WERI-Rb-1 (cell line): ENCODE results near the gene MMS22L.

Source experiments
- DNase-seq: peaks from one replicate; pipeline ENCODE4 v3.0.0-alpha.2; 2020
- H3K27ac ChIP-seq: fragments of 250-450 bp; sonication (Bioruptor Pico); 2 replicates; pipeline ENCODE4 v1.5.1; 2020; ENCODE audit warnings: mild to moderate bottlenecking, moderate library complexity
- H3K27me3 ChIP-seq: fragments of 250-450 bp; sonication (Bioruptor Pico); 2 replicates; pipeline ENCODE4 v1.5.1; 2021; ENCODE audit warnings: mild to moderate bottlenecking, low read depth, moderate library complexity; ENCODE audit not compliant: insufficient read depth, severe bottlenecking
- H3K36me3 ChIP-seq: fragments of 250-450 bp; sonication (Bioruptor Pico); 2 replicates; pipeline ENCODE4 v1.5.1; 2020; ENCODE audit warnings: mild to moderate bottlenecking, moderate library complexity
- H3K4me3 ChIP-seq: 2 replicates; pipeline ENCODE4 v1.5.1; 2011; ENCODE audit warnings: low read depth, mild to moderate bottlenecking, control low read depth, low read length
- H3K9me3 ChIP-seq: fragments of 250-450 bp; sonication (Bioruptor Pico); 2 replicates; pipeline ENCODE4 v1.5.1; 2021; ENCODE audit warnings: mild to moderate bottlenecking, moderate library complexity; ENCODE audit not compliant: severe bottlenecking
- CTCF ChIP-seq: IDR thresholded peaks from 2 replicates; pipeline ENCODE4 v1.5.1; 2011; ENCODE audit warnings: low read depth, mild to moderate bottlenecking, control low read depth, inconsistent platforms, low read length

MMS22L gene

GRCh38 chr6:97123112-97123511, 159.9 kb downstream of the MMS22L start:
- no peaks in the 10 kb centered on the region for H3K9me3 ChIP-seq
- no peak for DNase-seq
- no peaks in the 10 kb centered on the region for H3K36me3 ChIP-seq
- H3K4me3 ChIP-seq, result no peak overlapping the region
- H3K27ac ChIP-seq, result no peak overlapping the region
- TF ChIP-seq CTCF, result no peak
- H3K27me3 ChIP-seq, result no peaks in the 10 kb centered on the region

GRCh38 chr6:97120511-97120910, 162.5 kb downstream of the MMS22L start:
- H3K4me3 ChIP-seq, result no peak overlapping the region
- no peak overlapping the region for H3K27ac ChIP-seq
- no peaks in the 10 kb centered on the region for H3K9me3 ChIP-seq
- no peaks in the 10 kb centered on the region for H3K27me3 ChIP-seq
- H3K36me3 ChIP-seq, result no peaks in the 10 kb centered on the region
- no peak for DNase-seq
- TF ChIP-seq CTCF, result no peak

GRCh38 chr6:97114645-97115044, 168.4 kb downstream of the MMS22L start:
- TF ChIP-seq CTCF, result no peak
- Histone ChIP-seq H3K9me3 (peaks cover 4% of the 10 kb centered on the region), H3K27me3 (no peaks in the 10 kb centered on the region), H3K36me3 (no peaks in the 10 kb centered on the region), H3K27ac (no peak overlapping the region), H3K4me3 (no peak overlapping the region)
- no peak for DNase-seq

- no peak for DNase-seq
- H3K4me3 ChIP-seq, result no peak overlapping the region
- H3K27ac ChIP-seq, result no peak overlapping the region
- H3K27me3 ChIP-seq, result no peaks in the 10 kb centered on the region
- H3K36me3 ChIP-seq, result no peaks in the 10 kb centered on the region
- no peak for TF ChIP-seq CTCF
- H3K9me3 ChIP-seq, result peaks cover 4% of the 10 kb centered on the region
These were observed 169.8 kb downstream of the MMS22L start for GRCh38 chr6:97113170-97113569.

GRCh38 chr6:97111243-97111642, 171.8 kb downstream of the MMS22L start:
- no peaks in the 10 kb centered on the region for H3K36me3 ChIP-seq
- H3K27me3 ChIP-seq, result no peaks in the 10 kb centered on the region
- no peak for DNase-seq
- H3K4me3 ChIP-seq, result no peak overlapping the region
- H3K9me3 ChIP-seq, result peaks cover 4% of the 10 kb centered on the region
- no peak overlapping the region for H3K27ac ChIP-seq
- no peak for TF ChIP-seq CTCF

- no peaks in the 10 kb centered on the region for H3K27me3 ChIP-seq
- H3K27ac ChIP-seq, result no peak overlapping the region
- TF ChIP-seq CTCF, result no peak
- no peak for DNase-seq
- no peaks in the 10 kb centered on the region for H3K36me3 ChIP-seq
- H3K4me3 ChIP-seq, result no peak overlapping the region
- peaks cover 4% of the 10 kb centered on the region for H3K9me3 ChIP-seq
These were observed 172.4 kb downstream of the MMS22L start for GRCh38 chr6:97110626-97111025.
